HL-60/S4 (cell line): ENCODE results near the gene CNOT6.
"Not testable (repeated sequence)": the region's sequence is repeated elsewhere in the genome, so short reads cannot be mapped to it uniquely, and the experiment has no call there.

ENCODE experiments used
- in situ Hi-C: fragments of 300-500 bp; cut with MboI; formaldehyde crosslinking; loops from 2 replicates; pipeline ENCODE4 v1.14.3; 2022; ENCODE audit warnings: low sequenced_read_pairs

Gene CNOT6

DNA sequence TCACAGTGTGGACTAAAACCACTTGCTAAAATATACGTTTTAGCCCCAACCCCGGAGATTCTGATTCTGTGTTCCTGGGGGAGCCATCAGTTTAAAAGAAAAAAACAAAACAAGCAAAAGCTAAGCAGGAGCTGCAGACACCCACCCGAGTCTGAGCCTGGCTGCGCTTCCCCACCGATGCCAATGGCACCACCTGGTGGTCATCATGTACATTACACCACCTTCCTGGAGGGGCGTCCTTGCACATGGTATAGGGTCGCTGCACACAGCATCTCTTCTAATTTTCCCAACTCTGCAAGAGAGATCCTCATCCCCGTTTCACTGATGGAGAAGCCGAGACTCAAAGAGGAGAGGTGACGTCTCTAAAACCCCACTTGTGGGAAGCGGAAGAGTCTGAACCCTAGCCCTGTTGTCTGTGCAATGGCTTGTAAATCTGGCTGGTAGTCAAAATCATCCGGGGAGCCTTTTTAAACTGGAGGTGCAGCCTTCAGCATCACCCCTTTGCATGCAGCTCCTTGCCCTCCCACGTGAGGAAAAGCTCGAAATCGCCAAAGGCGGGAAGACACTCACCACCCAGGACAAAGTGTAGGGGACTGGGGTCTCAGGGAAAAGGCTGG lies 23.1 kb upstream of the CNOT6 start:
- in situ Hi-C loops, result no loop called here

DNA sequence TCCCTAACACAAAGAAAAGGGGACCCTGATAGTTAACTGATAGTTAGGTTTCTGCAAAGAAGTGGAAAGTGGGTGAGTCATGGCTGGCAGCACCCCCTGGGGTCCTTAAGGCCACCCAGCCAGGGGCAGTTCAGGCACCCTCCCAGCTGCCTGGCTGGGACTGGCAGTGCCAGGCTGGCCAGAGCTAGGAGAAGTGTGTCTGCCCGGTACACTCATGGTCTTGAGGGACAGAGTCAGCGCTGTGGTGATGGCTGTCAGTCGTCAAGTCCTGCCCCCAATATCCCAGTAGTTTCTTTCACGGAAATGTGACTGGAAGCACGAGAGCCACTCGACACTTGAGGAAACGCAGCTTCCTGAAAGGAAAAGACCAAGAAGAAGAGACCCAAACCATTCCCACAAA lies 22.3 kb upstream of the CNOT6 start:
- in situ Hi-C loops, result no loop called here

DNA sequence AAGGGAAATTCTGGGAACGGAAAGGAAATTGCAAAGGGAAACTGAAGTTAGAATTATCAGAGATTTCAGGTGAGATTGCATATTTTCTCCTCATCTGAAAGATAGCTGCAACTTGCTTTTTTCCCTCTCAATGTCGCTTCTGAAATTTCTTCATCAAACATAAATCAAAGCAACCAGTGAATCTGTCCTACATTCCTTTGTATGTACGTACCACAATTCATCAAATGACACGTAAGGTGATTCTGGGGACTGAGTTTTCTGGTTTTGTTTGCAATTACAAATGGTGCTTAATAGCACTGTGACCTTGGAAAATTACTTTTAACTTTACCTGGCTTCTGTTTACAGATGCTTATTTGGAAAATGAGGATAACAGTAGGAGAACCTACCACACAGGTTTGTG lies 21.9 kb upstream of the CNOT6 start:
- in situ Hi-C loops, result no loop called here

DNA sequence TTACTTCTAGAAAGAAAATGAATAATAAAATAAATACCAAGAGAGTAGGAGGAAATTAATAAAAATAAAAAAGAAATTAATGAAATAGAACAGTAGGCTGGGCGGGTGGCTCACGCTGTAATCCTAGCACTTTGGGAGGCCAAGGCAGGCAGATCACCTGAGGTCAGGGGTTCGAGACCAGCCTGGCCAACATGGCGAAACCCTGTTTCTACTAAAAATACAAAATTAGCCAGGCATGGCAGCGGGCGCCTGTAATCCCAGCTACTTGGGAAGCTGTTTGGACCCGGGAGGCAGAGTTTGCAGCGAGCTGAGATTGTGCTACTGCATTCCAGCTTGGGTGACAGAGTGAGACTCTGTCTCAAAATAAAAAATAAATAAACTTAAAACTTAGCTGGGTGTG lies 20.8 kb upstream of the CNOT6 start:
- in situ Hi-C loops, result not testable (repeated sequence)

GRCh38 chr5:180474569-180474968 lies 19.6 kb upstream of the CNOT6 start:
- in situ Hi-C loops, result no loop called here

GRCh38 chr5:180475969-180476524 lies 18.1 kb upstream of the CNOT6 start:
- in situ Hi-C loops, result not testable (repeated sequence)

DNA sequence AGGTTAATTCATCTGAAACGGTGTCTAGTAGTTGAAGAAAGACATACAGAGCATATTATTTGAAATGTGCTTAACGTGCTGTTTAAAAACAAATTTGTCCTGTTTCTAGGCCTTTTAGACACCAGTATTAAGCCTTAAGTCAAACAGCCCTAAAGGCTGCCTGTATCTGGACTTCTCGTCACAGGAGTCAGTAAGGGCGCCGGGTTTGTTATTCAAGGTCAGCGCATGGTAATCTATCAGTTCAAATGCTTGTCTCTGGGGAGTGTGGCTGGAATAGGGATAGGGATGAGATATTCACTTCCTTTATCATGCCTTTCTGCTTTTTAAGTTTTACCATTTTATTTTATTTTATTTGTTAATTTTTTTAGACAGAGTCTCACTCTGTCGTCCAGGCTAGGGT lies 9.4 kb upstream of the CNOT6 start:
- in situ Hi-C loops, result no loop called here

- in situ Hi-C loops, result no loop called here
Measured at GRCh38 chr5:180486636-180487149, 7.5 kb upstream of the CNOT6 start.

DNA sequence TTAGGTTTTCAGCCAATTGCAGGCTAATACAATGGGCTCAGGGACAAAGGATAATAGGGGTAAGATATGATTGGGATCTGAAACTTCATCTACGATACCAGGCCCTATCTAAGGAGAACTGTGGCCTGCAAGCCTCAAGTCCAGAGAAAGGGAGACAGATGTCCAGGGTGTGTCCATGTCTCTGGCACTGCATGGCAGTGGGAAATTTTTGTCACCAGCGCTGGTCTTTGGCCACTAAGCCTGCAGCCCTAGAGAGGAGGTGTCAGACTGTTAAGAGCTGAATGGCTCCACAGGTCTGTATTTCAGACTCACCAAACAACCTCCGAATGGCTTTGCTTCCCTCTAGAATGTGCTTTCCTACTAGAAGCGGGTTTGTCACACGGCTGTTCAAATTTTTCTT lies 6.6 kb upstream of the CNOT6 start:
- in situ Hi-C loops, result no loop called here

DNA sequence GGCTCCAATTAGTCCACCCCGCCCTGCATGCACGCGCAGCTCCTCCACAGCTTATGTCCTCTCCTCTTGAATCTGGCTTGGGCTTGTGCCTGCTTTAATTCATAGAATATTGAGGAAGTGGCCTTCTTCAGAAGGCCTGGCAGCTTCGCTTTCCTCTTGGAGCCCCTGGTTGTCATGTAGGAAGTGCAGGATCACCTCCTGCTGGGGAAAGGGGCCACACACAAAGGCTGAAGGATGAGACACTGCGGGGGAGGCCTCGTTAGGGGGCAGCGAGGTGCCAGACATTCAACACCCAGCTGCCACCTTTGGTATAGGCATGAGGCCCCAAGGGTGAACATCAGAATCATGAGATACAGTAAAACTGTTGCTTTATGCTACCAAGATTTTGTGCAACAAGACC lies 2.7 kb upstream of the CNOT6 start:
- in situ Hi-C loops, result no loop called here

DNA sequence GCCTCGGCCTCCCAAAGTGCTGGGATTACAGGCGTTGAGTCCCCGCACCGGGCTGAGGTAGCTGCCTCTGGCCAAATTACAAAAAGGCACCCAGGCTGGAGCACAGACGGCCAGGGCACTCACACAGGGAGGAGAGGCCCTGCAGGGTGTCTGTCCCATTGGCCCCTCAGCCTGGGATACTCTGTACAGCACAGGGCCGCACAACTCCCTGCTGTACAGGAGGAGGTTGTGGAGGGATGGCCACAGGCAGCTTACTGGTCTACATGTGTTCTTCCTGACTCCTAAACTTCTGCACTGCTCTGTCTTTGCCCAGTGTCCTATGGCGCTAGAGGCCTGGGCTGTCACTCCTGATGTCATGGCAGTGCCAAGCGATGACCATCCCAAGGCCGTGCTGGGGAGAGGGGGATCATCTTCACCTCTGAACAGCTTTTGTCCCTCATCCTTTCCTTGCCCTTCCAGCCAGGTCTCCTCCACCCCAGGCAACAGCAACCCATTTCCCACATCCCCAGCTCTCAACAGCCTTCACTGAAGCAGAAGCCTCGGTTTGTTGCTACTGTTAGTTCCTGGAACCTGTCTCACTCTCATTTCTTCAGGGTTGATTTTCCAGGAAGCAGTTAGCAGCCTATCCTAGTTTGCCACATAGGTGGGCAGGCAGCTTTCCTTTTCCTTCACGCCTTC lies 1.8 kb upstream of the CNOT6 start:
- in situ Hi-C loops, result no loop called here

- in situ Hi-C loops, result no loop called here
Measured at GRCh38 chr5:180494510-180495181, 467 bp downstream of the CNOT6 start.

DNA sequence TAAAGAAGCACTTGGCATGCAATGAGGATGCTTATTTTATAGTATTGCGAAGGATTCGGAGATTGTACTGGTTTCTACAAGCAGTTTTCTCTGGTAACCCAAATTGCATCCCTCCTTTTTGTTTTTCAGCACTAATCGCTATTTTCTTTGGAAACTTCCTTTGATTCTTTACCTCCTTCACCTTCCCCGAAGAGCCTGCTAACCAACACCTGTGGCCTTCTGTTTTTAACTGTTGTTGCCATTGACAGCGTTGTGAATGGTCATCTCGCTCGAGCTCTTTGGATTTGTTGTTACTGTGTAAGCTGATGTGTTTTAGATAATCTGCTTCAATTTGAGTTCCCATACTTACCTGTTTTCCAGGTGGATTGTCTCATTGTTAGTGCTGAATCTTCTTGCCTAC lies 1.1 kb downstream of the CNOT6 start:
- in situ Hi-C loops, result no loop called here

- in situ Hi-C loops, result no loop called here
Measured at GRCh38 chr5:180495991-180496741, 2.0 kb downstream of the CNOT6 start.

- in situ Hi-C loops, result not testable (repeated sequence)
Measured at GRCh38 chr5:180496806-180497205, 2.6 kb downstream of the CNOT6 start.

GRCh38 chr5:180497865-180498264 lies 3.7 kb downstream of the CNOT6 start:
- in situ Hi-C loops, result not testable (repeated sequence)

DNA sequence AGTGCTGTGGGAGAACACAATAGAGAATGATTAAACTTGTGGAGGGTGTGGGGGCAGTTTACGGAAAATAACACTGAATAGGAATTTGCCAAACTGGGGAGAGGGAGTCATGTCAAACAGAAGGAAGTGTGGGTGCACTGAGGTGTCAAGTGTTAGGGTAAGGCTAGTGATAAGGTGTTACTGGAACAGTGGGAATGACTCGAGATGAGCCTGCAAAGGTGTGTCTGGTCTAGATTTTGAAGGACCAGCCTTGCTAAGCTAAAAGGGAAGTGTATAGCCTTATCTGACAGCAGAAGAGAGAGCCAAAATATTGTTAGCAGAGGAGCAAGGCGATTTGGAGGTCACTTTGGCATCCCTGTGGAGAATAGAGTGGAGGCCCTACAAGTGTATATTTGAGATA lies 4.2 kb downstream of the CNOT6 start:
- in situ Hi-C loops, result no loop called here

GRCh38 chr5:180499684-180500083 lies 5.5 kb downstream of the CNOT6 start:
- in situ Hi-C loops, result no loop called here

GRCh38 chr5:180500300-180500699 lies 6.1 kb downstream of the CNOT6 start:
- in situ Hi-C loops, result not testable (repeated sequence)

GRCh38 chr5:180507661-180508060 lies 13.5 kb downstream of the CNOT6 start:
- in situ Hi-C loops, result no loop called here

DNA sequence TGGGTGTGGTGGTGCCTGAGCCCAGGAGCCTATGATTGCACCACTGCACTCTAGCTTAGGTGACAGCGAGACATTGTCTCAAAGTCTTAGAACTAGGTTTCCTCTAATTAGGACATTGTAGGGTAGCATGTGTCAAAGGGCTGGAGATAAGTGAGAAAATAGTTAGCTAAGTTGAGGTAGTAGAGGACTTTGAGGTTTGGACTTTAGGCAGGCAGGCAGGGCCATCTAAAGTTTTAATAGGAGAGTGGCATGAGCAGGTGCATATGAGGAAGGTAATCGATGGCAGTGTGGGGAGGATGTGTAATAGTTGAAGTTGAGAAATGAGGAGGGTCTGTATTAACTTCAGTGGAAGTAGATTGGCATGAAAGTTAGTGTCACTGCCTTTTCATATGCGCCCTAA lies 21.1 kb downstream of the CNOT6 start:
- in situ Hi-C loops, result no loop called here
